GM19452 (cell line): Measurements from ENCODE around the gene TSGA10.
A peak's percentile ranks its signal among the peaks of the same experiment; 100 is the strongest.
"Not testable (repeated sequence)": the region's sequence is repeated elsewhere in the genome, so short reads cannot be mapped to it uniquely, and the experiment has no call there.

Experiments used
- ATAC-seq: cut with Tn5 transposase; IDR thresholded peaks from one replicate; pipeline ENCODE4 v1.9.1; 2021; ENCODE audit not compliant: unreplicated experiment

TSGA10 gene

GRCh38 chr2:99154643-99155536 is at the start of gene TSGA10, which contains the start of gene LIPT1:
Gene TSGA10 (minus strand): TSS chr2:99154942. CDS start chr2:99109439, 45,503 bp downstream.
Gene LIPT1 (plus strand): TSS chr2:99154967. CDS start chr2:99161958, 6,991 bp downstream.
- ATAC-seq: peak; percentile 96

- ATAC-seq: no peak
Measured at GRCh38 chr2:99201959-99202678, 47.4 kb upstream of the TSGA10 start.

- no peak for ATAC-seq
Measured at GRCh38 chr2:99200076-99200800, 45.5 kb upstream of the TSGA10 start.

GRCh38 chr2:99198103-99198841 is 43.5 kb upstream of the TSGA10 start:
- no peak for ATAC-seq

- not testable (repeated sequence) for ATAC-seq
Measured at GRCh38 chr2:99192364-99192763, 37.6 kb upstream of the TSGA10 start.

- ATAC-seq: no peak
Measured at GRCh38 chr2:99190548-99190947, 35.8 kb upstream of the TSGA10 start.

- no peak for ATAC-seq
Measured at GRCh38 chr2:99188357-99188756, 33.6 kb upstream of the TSGA10 start.

- ATAC-seq: no peak
Measured at GRCh38 chr2:99187011-99187410, 32.3 kb upstream of the TSGA10 start.

- no peak for ATAC-seq
Measured at GRCh38 chr2:99184811-99185210, 30.1 kb upstream of the TSGA10 start.

GRCh38 chr2:99183025-99183424 is 28.3 kb upstream of the TSGA10 start:
- ATAC-seq: no peak

- no peak for ATAC-seq
Measured at GRCh38 chr2:99181624-99182000, 26.9 kb upstream of the TSGA10 start.

- peak; percentile 93 for ATAC-seq
Measured at GRCh38 chr2:99180755-99181623, 26.2 kb upstream of the TSGA10 start, which contains the start of the genes MITD1 and MRPL30. Gene MITD1 (minus strand): TSS chr2:99181058. CDS start chr2:99180981, 77 bp downstream. Gene MRPL30 (plus strand): TSS chr2:99181184. CDS start chr2:99186204, 5,020 bp downstream.

GRCh38 chr2:99171377-99172140 is 16.8 kb upstream of the TSGA10 start:
- no peak for ATAC-seq

- no peak for ATAC-seq
Measured at GRCh38 chr2:99169534-99169933, 14.8 kb upstream of the TSGA10 start.

GRCh38 chr2:99166218-99166617 is 11.5 kb upstream of the TSGA10 start:
- no peak for ATAC-seq

GRCh38 chr2:99159594-99159993 is 4.9 kb upstream of the TSGA10 start:
- ATAC-seq: no peak

- ATAC-seq: no peak
Measured at GRCh38 chr2:99158599-99158998, 3.9 kb upstream of the TSGA10 start.

- ATAC-seq: no peak
Measured at GRCh38 chr2:99156891-99157290, 2.1 kb upstream of the TSGA10 start.
